ENCODE results near the gene PCDHGA12. TPM values are rescaled to one million over a fixed set of nuclear protein-coding genes. Genes with fewer than 3 reads are reported as not detected.
"Not testable (repeated sequence)": the region's sequence is repeated elsewhere in the genome, so short reads cannot be mapped to it uniquely, and the experiment has no call there.

The PCDHGA12 gene
- 10.5 and 23.0 TPM in 2 replicates for total RNA-seq

DNA sequence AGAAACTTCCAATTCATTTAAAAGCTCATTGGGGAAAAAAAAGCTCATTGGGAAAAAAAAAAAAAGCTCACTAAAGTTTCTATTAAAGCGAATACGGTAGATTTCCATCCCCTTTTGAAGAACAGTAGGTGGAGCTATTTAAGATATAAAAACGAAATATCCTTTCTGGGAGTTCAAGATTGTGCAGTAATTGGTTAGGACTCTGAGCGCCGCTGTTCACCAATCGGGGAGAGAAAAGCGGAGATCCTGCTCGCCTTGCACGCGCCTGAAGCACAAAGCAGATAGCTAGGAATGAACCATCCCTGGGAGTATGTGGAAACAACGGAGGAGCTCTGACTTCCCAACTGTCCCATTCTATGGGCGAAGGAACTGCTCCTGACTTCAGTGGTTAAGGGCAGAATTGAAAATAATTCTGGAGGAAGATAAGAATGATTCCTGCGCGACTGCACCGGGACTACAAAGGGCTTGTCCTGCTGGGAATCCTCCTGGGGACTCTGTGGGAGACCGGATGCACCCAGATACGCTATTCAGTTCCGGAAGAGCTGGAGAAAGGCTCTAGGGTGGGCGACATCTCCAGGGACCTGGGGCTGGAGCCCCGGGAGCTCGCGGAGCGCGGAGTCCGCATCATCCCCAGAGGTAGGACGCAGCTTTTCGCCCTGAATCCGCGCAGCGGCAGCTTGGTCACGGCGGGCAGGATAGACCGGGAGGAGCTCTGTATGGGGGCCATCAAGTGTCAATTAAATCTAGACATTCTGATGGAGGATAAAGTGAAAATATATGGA, at the start of gene PCDHGA12:
Gene PCDHGA12, plus strand, starts transcription at position 176 of the 782 bp plus-strand sequence. Its CDS starts 253 bp downstream, at position 429.
- no peak for DNase-seq (ENCODE audit: extremely low read depth, low read depth, low spot score)

DNA sequence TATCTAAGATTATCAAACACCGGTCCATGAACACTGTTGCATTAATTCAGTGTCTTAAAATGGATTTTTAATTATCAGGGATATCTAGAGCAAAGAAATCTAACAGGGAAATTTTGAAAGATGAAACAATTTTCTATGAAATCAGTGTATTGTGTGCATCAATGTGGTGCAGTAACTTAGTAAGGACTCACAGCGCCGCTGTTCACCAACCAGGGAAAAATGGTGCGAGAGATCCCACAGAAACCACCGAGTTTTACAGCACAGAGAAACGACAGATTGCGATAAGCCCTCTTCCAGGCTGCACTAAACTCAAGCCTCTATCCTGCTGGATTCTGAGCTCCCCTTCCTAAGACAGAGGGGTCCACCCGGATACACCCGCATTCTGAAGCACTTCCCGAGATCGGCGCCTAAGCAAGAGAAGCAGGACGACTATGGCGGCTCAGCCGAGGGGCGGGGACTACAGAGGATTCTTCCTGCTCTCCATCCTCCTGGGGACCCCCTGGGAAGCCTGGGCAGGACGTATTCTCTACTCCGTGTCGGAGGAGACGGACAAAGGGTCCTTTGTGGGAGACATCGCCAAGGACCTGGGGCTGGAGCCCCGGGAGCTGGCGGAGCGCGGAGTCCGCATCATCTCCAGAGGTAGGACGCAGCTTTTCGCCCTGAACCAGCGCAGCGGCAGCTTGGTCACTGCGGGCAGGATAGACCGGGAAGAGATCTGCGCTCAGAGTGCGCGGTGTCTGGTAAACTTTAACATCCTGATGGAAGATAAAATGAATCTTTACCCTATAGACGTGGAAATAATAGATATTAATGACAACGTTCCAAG, 47.6 kb upstream of the PCDHGA12 start, which contains the start of gene PCDHGA7:
Gene PCDHGA7, plus strand, starts transcription at position 274 of the 826 bp plus-strand sequence. Its CDS starts 158 bp downstream, at position 432.
- no peak for DNase-seq (ENCODE audit: extremely low read depth, low read depth, low spot score)

DNA sequence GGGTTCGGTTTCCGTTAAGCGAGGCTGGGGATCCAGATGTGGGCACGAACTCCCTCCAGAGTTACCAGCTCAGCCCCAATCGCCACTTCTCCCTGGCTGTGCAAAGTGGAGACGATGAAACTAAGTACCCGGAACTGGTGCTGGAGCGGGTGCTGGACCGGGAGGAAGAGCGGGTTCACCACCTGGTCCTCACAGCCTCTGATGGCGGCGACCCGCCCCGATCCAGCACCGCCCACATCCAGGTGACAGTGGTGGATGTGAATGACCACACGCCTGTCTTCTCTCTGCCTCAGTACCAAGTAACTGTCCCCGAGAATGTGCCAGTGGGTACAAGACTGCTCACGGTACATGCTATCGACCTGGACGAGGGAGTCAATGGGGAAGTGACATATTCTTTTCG, 47.0 kb upstream of the PCDHGA12 start:
- DNase-seq (ENCODE audit: extremely low read depth, low read depth, low spot score): no peak

DNA sequence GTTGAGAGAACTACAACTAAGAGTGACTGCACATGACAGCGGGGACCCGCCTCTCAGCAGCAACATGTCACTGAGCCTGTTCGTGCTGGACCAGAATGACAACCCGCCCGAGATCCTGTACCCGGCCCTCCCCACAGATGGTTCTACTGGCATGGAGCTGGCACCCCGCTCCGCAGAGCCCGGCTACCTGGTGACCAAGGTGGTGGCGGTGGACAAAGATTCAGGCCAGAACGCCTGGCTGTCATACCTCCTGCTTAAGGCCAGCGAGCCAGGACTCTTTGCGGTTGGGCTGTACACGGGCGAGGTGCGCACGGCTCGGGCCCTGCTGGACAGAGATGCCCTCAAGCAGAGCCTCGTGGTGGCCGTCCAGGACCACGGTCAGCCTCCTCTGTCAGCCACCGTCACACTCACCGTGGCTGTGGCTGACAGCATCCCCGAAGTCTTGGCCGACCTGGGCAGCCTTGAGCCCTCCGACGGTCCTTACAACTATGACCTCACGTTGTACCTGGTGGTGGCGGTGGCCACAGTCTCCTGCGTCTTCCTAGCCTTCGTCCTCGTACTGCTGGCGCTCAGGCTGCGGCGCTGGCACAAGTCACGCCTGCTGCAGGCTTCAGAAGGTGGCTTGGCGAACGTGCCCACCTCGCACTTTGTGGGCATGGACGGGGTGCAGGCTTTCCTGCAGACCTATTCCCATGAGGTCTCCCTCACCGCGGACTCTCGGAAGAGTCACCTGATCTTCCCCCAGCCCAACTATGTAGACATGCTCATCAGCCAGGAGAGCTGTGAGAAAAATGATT, 45.6 kb upstream of the PCDHGA12 start:
- no peak for DNase-seq (ENCODE audit: extremely low read depth, low read depth, low spot score)

DNA sequence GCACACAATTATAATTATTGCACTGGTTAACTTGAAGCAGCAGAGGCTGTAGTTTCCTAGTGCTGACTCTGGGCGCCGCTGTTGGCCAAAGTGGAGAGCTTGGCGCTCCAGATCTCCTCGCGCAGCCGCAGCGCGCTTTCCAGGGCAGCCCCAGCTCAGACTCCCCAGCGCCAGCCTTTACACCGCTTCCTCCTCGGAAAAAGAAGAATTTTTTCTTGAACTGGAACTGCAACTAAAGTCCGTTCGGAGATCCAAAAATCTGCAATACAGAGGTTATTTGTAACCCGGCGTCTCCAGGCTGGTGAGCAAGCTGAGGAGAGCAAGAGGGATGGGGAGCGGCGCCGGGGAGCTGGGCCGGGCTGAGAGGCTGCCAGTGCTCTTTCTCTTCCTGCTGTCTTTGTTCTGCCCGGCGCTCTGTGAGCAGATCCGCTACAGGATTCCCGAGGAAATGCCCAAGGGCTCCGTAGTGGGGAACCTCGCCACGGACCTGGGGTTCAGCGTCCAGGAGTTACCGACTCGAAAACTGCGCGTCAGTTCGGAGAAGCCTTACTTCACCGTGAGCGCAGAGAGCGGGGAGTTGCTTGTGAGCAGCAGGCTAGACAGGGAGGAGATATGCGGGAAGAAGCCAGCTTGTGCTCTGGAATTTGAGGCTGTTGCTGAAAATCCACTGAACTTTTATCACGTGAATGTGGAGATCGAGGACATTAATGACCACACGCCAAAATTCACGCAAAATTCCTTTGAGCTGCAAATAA, 42.6 kb upstream of the PCDHGA12 start, which contains the start of gene PCDHGB4:
Gene PCDHGB4, plus strand, starts transcription at position 142 of the 755 bp plus-strand sequence. Its CDS starts 187 bp downstream, at position 329.
- DNase-seq (ENCODE audit: extremely low read depth, low read depth, low spot score): not testable (repeated sequence)

DNA sequence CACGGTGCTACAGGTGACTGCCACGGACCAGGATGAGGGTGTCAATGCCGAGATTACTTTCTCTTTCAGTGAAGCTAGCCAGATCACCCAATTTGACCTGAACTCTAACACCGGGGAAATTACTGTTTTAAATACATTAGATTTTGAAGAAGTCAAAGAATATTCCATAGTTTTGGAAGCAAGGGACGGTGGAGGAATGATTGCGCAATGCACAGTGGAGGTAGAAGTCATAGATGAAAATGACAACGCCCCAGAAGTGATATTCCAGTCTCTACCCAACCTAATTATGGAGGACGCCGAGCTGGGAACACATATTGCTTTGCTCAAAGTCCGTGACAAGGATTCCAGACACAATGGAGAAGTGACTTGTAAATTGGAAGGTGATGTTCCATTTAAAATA, 41.6 kb upstream of the PCDHGA12 start:
- no peak for DNase-seq (ENCODE audit: extremely low read depth, low read depth, low spot score)

DNA sequence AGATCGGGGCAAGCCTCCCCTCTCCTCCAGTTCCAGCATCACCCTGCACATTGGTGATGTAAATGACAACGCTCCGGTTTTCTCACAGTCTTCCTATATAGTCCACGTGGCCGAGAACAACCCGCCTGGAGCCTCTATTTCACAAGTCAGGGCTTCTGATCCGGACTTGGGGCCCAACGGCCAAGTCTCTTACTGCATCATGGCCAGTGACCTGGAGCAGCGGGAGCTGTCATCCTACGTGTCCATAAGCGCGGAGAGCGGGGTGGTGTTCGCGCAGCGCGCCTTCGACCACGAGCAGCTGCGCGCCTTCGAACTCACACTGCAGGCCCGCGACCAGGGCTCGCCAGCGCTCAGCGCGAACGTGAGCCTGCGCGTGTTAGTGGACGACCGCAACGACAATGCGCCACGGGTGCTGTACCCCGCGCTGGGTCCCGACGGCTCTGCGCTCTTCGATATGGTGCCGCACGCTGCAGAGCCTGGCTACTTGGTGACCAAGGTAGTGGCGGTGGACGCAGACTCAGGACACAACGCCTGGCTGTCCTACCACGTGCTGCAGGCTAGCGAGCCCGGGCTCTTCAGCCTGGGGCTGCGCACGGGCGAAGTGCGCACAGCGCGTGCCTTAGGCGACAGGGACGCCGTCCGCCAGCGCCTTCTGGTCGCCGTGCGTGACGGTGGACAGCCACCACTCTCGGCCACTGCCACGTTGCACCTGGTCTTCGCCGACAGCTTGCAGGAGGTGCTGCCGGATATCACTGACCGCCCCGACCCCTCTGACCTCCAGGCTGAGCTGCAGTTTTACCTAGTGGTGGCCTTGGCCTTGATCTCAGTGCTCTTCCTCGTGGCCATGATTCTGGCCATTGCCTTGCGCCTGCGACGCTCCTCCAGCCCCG, 40.9 kb upstream of the PCDHGA12 start:
- no peak for DNase-seq (ENCODE audit: extremely low read depth, low read depth, low spot score)

DNA sequence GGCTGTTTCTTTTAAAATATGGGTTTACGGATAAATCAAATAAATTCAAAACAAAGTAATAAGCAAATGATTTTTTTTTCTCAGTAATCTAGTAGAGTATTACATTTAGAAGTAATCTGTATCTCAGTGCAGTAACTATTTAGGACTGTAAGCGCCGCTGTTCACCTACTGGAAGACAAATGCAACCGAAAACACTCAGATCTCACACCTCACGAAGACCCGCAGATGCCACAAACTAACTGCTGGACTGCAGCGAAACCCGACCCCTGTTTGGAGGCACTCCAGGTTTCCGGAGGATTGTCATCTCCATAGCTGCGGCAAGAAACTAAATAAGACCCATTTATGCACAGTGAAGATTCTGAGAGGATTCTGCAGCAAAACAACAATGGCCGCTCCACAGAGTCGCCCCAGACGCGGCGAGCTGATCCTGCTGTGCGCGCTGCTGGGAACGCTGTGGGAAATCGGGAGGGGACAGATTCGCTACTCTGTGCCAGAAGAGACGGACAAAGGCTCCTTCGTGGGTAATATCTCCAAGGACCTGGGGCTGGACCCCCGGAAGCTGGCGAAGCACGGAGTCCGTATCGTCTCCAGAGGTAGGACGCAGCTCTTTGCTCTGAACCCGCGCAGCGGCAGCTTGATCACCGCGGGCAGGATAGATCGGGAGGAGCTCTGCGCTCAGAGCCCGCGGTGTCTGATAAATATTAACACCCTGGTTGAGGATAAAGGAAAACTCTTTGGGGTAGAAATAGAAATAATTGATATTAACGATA, 37.7 kb upstream of the PCDHGA12 start, which contains the start of gene PCDHGA8:
Gene PCDHGA8, plus strand, starts transcription at position 205 of the 770 bp plus-strand sequence. Its CDS starts 181 bp downstream, at position 386.
- DNase-seq (ENCODE audit: extremely low read depth, low read depth, low spot score): no peak

DNA sequence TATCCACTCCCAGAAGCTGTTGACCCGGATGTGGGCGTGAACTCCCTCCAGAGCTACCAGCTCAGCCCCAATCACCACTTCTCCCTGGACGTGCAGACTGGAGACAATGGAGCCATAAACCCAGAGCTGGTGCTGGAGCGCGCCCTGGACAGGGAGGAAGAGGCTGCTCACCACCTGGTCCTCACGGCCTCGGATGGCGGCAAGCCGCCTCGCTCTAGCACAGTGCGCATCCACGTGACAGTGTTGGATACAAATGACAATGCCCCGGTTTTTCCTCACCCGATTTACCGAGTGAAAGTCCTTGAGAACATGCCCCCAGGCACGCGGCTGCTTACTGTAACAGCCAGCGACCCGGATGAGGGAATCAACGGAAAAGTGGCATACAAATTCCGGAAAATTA, 37.0 kb upstream of the PCDHGA12 start:
- no peak for DNase-seq (ENCODE audit: extremely low read depth, low read depth, low spot score)

DNA sequence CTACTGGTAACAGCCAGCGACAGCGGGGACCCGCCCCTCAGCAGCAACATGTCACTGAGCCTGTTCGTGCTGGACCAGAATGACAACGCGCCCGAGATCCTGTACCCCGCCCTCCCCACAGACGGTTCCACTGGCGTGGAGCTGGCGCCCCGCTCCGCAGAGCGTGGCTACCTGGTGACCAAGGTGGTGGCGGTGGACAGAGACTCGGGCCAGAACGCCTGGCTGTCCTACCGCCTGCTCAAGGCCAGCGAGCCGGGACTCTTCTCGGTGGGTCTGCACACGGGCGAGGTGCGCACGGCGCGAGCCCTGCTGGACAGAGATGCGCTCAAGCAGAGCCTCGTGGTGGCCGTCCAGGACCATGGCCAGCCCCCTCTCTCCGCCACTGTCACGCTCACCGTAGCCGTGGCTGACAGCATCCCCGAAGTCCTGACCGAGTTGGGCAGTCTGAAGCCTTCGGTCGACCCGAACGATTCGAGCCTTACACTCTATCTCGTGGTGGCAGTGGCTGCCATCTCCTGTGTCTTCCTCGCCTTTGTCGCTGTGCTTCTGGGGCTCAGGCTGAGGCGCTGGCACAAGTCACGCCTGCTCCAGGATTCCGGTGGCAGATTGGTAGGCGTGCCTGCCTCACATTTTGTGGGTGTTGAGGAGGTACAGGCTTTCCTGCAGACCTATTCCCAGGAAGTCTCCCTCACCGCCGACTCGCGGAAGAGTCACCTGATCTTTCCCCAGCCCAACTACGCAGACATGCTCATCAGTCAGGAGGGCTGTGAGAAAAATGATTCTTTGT, 35.7 kb upstream of the PCDHGA12 start:
- DNase-seq (ENCODE audit: extremely low read depth, low read depth, low spot score): not testable (repeated sequence)

DNA sequence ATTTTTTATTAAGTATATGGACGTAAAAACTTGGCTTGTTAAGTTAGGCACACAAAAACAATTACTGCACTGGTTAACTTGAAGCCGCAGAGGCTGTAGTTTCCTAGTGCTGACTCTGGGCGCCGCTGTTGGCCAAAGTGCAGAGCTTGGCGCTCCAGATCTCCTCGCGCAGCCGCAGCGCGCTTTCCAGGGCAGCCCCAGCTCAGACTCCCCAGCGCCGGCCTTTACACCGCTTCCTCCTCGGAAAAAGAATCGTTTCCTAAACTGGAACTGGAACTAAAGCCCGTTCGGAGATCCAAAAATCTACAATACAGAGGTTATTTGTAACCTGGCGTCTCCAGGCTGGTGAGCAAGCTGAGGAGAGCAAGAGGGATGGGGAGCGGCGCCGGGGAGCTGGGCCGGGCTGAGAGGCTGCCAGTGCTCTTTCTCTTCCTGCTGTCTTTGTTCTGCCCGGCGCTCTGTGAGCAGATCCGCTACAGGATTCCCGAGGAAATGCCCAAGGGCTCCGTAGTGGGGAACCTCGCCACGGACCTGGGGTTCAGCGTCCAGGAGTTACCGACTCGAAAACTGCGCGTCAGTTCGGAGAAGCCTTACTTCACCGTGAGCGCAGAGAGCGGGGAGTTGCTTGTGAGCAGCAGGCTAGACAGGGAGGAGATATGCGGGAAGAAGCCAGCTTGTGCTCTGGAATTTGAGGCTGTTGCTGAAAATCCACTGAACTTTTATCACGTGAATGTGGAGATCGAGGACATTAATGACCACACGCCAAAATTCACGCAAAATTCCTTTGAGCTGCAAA, 32.4 kb upstream of the PCDHGA12 start, which contains the start of gene PCDHGB5:
Gene PCDHGB5, plus strand, starts transcription at position 192 of the 796 bp plus-strand sequence. Its CDS starts 181 bp downstream, at position 373.
- DNase-seq (ENCODE audit: extremely low read depth, low read depth, low spot score): not testable (repeated sequence)

DNA sequence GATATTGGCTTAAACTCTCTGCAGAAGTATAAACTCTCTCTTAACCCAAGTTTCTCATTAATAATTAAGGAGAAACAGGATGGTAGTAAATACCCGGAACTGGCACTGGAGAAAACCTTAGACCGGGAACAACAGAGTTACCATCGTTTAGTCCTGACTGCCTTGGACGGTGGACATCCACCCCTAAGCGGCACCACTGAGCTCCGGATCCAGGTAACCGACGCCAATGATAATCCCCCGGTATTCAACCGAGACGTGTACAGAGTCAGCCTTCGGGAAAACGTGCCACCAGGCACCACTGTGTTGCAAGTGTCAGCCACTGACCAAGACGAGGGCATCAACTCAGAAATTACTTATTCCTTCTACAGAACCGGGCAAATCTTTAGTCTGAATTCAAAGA, 31.7 kb upstream of the PCDHGA12 start:
- DNase-seq (ENCODE audit: extremely low read depth, low read depth, low spot score): no peak

DNA sequence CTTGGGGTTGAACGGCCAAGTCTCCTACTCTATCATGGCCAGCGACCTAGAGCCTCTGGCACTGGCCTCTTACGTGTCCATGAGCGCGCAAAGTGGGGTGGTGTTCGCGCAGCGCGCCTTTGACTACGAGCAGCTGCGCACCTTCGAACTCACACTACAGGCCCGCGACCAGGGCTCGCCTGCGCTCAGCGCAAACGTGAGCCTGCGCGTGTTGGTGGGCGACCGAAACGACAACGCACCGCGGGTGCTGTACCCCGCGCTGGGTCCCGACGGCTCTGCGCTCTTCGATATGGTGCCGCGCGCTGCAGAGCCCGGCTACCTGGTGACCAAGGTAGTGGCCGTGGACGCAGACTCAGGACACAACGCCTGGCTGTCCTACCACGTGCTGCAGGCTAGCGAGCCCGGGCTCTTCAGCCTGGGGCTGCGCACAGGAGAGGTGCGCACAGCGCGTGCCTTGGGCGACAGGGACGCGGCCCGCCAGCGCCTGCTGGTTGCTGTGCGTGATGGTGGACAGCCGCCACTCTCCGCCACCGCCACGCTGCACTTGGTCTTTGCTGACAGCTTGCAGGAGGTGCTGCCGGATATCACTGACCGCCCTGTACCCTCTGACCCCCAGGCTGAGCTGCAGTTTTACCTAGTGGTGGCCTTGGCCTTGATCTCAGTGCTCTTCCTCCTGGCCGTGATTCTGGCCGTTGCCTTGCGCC, 30.6 kb upstream of the PCDHGA12 start:
- no peak for DNase-seq (ENCODE audit: extremely low read depth, low read depth, low spot score)

DNA sequence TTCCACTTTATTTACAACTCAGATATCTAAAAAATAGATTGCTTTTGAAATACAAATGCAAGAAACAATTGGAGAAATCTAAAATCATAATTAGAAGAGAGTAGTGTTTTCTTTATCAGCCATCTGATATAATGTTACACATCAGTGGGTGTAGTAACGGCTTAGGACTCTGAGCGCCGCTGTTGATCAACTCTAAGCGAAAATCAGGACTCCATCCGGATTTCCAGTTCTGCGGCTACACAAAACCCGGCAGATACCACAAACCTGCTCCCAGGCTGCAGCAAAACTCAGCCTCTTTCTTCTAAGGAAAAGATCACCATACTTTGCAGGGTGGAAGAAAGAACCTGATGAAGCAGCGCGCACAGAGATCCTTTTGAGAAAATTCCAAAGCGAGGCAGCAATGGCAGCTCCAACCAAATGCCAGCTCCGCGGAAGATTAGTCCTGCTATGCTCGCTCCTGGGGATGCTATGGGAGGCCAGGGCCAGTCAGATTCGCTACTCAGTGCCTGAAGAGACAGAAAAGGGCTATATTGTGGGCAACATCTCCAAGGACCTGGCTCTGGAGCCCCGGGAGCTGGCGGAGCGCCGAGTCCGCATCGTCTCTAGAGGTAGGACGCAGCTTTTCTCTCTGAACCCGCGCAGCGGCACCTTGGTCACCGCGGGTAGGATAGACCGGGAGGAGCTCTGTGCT, 27.6 kb upstream of the PCDHGA12 start, which contains the start of gene PCDHGA9:
Gene PCDHGA9, plus strand, starts transcription at position 226 of the 691 bp plus-strand sequence. Its CDS starts 175 bp downstream, at position 401.
- no peak for DNase-seq (ENCODE audit: extremely low read depth, low read depth, low spot score)

DNA sequence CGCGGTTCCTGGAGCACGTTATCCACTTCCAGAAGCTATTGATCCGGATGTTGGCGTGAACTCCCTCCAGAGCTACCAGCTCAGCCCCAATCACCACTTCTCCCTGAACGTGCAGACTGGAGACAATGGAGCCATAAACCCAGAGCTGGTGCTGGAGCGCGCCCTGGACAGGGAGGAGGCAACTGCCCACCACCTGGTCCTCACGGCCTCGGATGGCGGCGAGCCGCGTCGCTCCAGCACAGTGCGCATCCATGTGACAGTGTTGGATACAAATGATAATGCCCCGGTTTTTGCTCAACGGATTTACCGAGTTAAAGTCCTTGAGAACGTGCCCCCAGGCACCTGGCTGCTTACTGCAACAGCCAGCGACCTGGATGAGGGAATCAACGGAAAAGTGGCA, 26.9 kb upstream of the PCDHGA12 start:
- DNase-seq (ENCODE audit: extremely low read depth, low read depth, low spot score): no peak
